Renal cortical epithelial cell (primary cell): ENCODE data around the gene DSCAM. TPM values are rescaled to one million over a fixed set of nuclear protein-coding genes. Genes with fewer than 3 reads are reported as not detected.

Experiments
- DNase-seq: peaks from one replicate; pipeline ENCODE4 v3.0.0-alpha.2; 2011; ENCODE audit warnings: low read depth
- total RNA-seq: library from RNA; depleted of rRNA; stranded (reverse); fragments of >200 nt; gene quantifications from 2 replicates; pipeline ENCODE4 v1.2.3, GENCODE V29; 2014

Gene DSCAM
- total RNA-seq, 1 donor from 2014 or later, result not detected

DNA sequence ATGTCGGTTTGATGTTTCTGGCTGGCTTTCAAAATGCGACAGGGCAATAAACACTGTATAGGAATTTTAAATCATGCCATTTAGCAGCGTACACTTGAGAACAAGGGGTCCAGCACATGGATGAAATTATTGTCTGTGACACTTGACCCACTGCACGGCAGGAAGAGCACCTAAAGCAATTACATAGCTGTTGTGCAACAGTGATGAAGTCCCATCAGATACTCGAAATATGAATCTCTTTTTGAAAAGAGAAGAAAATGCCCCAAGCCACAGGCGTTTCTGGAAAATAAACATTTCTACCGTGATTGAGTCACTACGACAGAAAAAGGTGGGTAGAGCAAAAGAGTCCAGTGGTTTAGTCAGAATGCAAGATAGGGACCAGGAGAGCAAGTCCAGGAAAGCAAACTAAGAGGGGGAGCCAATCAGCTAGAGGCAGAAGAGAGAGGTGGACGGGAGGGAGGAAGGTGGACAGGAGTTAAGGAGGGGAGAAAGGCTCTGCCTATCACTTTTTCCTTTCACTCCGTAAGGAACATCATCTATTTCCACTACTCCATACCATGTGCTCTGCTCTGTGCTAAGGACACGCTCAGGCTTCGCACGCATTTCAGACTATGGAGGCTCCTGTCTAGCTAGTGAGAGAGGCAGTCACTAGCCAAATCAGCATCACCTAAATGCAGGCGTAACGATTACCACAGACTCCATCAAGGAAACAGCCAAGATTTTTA, 6.4 kb downstream of the DSCAM start:
- no peak for DNase-seq

DNA sequence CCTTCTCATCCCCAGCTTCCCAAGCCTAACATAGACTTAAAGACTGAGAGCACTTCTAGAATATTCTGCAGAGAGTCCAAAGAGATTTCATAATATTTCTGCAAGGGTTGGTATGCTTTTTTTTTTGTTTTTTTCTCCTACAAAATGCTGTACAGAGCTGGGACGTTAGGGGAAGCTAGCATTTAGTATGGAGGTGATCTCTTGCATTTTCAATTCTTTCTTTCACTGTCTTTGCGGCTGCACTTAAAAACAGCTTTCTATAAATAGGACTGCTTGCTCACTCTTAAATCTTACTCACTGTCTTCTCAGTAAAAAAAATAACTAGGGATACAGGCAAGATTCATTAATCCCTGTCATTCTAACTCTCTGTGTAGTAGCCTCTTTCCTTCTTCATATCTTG, 7.4 kb downstream of the DSCAM start:
- no peak for DNase-seq

DNA sequence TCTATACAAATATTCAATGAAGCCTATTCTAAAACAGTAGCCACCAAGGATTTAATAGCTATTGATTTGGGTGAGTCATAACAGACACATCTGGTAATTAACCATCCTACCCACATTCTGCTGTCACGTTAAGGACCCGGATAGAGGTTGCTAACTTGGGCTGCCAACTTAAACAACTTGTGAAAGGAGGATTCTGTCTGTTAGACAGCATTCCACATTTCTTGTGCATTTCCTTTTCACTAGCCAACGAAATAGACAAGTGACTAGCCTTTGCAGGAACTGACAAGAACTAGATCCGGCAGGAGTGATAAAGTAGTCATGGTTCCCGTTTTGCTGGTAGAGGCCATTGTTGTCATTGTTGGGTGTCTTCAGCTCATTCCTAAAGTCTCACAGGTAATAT, 9.5 kb downstream of the DSCAM start:
- DNase-seq, result no peak

DNA sequence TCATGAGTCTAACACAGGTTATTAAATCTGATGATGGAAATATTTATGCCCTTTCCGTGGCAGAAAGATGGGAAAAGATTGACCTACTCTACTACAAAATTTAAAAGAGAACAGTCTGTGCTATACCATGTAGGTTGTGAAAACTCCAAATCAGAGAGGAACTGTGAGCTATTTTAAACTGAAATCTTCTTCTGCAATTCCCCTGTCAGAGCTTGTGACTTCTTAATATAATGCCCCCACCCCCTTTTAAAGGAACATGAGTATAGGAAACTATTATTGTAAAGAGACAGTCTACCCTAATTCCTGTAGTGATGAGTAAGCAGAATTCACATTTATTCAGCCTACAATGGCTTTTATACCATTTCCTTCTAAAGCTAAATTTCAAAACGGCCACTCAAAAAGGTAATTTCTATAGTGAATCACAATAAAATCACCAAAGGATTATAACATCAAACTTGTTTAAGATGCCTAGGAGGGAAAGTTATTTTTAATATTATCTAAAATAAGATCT, 11.7 kb downstream of the DSCAM start:
- no peak for DNase-seq

DNA sequence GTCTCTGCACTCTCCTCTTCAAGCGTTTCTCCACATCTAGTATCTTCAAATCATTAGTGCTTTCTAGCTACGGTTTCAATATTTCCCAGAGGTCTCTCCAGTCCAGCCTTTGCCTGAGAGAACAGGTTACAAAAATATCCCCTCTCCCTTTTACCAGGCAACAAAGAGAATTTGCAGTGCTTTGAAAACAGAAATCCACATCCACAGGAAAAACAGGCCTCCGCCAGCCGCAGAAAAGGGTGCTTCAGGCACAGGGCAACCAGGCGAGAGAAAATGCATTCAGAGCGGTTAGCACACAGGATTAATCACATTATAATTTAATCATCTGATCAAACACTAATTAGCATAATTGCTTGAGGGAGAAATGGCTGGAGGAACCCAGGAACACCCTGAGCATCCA, 13.8 kb downstream of the DSCAM start:
- no peak for DNase-seq

DNA sequence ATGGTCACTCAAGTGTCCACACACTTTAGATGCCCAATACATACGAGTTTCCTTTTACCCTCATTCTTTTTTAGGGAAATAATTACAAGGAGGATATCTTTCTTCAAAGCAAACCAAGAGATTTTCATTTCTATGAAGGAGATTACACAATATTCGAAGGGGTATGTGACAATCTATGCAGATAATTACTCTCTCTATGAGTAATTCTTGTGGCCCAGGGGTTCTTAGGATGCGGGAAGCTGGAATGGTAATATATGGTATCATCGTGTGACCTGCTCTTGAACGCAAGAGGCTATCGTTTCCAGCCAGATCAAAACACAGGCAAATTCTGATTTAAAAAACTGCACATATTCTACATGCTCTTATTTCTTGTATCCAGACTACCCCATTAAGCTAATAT, 14.6 kb downstream of the DSCAM start:
- DNase-seq, result no peak

DNA sequence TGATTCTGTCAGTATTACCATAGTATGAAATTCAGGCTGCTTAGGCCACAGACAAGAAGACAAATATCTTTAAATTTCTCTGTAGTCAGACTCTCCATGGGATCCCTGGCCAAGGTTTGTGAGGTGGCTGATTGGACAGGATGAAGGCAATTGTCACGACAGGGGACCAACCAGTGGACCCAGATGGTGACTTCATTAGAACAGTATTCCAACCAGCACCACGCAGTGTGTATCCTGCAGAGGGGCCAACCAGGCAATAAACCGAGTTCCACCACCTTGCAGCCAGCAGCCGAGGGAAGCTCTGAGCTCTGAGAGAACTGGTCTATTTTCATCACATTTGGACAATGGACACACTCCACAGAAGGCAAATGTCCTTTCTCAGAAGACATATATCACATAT, 16.1 kb downstream of the DSCAM start:
- DNase-seq, result no peak

DNA sequence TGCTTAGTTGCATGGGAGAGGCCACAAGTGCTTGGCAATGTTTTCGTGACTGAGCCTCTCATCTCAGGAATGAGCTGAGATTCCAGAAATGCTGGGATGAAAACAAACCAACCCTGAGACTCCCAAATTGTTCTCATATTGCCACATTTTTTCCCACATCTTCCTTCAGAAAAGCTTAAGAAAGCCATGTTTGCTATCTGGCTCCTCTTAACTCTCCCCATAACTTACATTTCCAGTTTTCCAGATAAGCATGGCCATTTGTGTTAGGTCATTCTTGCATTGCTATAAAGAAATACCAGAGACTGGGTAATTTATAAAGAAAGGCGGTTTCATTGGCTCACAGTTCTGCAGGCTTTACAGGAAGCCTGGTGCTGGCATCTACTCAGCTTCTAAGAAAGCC, 17.2 kb downstream of the DSCAM start:
- DNase-seq, result no peak

DNA sequence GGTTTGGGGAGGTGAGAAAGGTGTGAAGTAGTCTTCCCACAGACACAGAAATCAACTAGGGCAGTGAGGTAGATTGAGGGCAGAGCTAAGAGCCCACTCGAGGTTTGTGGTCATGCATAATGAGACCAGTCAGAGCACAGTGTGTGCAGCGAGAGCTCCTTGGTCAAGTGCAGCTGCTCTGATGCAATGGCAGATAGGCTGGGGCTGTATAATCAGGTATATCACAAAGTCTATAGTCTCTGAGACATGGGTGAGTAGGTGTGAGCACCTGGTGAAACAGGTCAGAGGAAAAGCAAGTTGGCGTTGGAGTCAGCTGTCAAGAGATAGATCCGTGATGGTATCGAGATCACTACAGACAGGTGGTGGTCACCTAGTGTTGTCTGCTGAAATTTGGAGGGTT, 17.6 kb downstream of the DSCAM start:
- DNase-seq, result no peak

DNA sequence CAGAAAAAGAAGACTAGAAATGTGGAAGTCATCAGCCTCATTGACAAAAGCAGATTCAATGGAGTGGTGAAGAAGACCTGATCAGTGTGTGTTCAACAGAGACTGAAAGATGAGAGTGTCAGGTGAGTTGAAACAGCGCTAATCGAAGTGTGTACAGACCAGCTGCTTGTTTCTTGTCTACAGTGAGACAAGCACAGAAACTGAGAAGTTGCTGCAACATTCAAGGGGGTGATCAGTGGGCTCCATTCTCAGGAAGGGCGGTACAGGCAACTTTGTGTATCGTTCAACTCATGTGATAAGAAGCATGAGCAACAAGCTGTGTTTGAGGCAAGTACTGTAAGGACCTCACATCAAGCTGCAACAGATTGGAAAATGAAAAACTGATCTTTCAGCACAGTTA, 19.4 kb downstream of the DSCAM start:
- DNase-seq, result no peak

DNA sequence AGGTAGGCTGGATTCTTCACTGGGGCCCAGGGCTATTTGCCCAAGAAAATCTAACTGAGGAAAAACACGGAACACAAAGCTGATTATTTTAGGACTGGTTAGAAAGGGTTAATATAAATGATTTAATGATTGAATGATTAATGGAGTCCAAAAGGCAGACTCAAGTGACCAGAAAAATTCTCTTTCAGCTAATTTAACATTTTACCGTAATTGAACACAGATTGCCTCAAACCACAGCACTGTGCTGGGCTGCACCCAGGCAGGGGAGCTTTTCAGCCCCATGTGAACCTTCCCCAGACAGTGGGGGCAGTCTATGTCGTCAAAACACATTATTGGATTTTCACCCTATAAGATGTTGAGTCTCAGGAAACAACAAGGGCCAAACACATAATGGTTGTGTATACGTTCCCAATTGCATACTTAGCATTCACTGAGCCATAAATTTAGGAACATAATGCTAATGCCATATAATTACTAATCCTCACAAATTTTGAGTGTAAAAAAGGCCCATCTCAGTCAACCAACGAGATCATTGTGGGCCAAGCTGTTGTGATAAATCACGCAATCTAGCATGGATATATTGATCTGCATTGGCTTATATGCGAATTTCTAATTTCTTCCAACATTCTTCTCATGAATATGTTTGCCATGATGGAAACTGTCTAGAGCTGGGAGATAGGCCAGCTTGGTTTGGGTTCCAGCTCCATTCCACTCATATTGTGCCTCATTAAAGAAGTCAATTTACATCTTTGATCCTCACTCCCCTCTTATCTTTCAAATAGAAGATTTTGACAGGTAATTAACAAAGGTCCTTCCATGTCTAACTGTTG, 27.7 kb downstream of the DSCAM start:
- no peak for DNase-seq

DNA sequence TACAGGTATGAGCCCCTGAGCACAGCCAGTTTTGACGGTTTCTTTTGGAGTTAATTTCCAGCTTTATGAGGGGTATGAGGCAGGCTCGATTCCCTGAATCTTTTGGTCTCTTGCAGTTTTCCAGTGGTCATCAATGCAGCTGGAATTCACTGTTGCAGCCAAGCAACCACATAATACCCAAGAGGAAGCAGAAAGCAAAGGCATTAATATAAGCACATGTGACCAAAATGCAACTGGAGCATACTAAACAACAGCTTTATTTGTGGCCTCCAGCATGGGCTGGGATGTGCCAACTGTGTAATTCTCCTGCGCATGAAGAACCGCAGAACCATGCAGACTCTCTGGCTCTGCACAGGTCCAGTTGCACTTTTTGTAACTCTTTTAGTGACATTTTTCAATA, 33.0 kb downstream of the DSCAM start:
- no peak for DNase-seq

DNA sequence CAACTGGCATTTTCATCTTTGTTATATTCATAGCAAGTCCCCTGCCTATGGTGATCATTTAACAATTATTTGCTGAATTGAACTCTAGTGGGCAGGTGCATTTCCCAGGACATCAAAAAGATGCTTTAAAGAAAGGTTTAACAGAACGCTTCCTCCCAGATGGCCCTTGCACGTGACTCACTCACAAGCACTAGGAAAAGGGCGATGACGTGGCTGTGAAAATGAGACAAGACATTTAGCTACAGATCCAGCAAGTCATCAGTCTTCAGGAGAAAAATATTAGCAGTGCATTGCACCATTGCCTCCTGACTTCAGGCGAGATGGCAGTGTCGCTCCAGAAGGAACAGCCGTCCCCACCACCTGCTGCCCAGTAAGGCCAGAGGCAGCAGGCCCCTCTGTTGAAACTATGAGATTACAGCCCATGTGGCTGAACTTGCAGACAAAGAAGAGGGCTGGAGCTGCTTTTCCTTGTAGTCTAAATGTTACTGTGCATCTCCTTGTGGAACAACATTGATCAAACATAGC, 37.2 kb downstream of the DSCAM start:
- no peak for DNase-seq

DNA sequence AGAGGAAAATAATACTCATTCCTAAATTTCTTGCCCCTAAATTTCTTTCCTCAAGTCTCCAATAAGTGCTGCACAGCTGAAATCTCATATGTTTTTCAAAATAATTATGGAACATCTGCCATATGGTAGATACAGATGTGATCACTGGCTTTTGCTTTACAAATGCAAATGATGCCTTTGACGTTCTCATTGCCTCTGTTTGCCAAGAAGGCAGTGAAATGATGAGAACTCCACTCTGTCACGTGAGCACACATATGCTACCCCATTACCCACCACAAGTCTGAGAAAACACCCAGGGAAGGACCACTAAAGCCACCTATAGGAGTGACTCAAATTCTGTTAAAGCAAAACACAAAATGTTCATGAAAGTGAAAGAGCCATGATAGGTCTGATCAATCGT, 43.9 kb downstream of the DSCAM start:
- no peak for DNase-seq

DNA sequence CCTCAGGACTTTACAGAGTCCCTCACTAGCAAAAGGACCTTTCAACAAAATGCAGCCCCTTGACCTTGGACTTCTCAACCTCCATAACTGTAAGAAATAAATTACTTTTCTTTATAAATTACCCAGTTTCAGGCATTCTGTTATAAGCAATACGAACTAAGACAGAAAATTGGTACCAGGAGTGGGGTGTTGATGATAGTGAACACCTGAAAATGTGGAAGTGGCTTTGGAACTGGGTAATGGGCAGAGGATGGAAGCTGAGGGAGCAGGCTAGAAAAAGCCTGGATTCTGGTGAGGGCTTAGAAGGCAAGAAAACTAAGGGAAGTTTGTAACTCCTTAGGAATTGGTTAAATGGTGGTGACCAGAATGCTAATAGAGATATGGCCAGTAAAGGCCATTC, 46.8 kb downstream of the DSCAM start:
- no peak for DNase-seq

DNA sequence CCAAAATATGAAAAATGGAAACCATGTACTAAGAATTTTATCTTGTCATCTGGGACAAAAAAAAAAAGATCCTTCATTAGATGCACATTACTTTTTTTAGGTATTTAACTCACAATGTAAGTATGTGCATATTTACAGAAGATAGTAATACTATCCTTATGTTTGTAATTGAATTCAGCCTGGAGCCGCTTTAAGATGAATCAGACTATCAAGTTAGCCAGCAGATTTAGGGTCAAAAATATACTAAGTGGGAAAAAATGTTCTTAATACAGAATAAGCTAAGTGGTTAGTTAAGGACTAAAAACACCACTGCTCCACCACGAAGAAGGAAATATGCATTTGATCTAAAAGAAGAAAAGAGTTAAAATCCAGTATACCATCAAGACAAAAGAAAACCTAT, 49.1 kb downstream of the DSCAM start:
- no peak for DNase-seq

DNA sequence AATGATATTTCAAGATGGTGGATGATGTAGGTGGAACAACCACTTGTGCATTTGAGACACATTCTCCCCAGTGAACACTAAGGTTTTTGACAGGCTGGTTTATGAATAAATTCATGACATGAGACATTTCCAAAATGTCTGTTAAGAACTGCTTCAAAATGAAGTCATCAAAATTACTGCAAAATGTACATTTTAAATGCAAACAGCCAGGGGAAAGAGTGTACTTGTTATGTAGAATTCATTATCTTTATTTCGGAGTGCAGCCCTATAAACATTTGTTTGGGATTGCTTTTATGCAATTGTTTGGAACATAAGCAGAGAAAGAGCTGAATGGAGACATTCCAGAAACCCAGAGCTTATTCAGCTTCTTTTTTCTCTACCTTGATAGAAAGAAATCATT, 49.5 kb downstream of the DSCAM start:
- DNase-seq, result no peak

DNA sequence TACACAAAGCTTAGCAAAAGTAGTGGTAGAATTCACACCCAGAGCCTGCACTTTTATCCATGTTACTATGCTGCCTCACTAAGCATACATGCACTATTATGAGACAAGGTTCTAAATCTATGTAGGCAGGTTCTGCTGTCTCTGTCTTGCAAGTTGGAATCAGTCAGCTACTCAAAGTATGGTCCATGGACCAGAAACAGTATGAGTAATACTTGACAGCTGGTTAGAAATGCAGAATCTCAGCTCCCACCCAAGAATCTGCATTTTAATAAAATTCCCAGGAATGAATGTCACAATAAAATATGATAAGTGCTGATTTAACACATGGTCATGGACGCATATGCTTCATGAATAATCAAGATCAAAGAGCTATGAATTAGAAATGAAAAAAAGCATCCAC, 50.5 kb downstream of the DSCAM start:
- no peak for DNase-seq

DNA sequence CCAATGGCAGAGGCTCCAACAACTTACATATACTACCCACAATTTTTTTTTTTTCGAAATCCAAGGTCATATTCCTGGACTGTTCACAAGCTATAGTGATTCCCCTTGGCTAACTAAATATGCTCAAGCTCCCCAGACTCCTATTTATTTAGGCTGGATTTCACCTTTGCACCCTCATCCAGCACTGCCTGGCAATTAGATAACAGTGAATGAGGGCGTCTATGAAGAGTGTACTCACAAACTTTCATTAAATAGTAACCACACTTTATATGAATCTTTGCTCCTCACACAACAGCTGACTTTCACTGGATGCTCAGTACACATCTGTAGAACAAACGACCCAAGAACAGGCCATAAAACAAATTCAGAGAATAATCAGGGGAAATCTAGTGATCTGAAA, 51.6 kb downstream of the DSCAM start:
- DNase-seq, result no peak

DNA sequence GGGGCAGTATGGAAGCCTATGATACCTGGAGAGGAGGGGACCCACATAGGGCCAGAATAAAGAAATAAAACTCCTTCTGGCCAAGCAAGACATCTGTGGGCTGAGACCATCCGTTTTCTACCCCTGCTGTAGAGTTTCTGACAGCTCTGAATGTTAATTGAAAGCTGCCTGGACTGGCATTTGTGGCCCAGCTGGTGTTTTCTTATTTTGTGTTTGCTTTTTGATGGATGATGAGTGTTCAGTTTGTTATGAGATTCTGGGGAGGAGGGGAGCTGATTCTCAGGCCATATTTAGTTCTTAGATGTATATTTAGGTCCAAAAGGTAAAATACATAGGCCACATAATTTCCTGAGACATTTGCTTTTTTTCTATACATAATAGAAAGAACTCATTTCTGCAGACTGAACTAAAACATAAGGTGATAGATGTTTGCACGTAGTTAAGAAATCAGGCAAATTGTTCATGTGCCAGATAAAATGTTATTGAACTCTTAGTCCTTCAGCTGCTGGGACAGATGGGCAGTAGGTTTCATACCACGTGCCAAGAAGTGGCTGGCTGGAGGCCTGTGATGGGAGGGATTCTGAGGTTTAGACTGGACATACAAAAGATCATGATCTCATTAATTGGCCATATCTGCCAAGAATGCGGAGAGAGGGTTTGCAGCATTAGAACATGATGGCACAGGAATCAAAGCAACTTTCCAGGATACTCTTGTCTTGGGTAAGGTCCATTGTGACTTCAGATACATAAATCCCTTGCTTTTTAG, 54.1 kb downstream of the DSCAM start:
- no peak for DNase-seq

DNA sequence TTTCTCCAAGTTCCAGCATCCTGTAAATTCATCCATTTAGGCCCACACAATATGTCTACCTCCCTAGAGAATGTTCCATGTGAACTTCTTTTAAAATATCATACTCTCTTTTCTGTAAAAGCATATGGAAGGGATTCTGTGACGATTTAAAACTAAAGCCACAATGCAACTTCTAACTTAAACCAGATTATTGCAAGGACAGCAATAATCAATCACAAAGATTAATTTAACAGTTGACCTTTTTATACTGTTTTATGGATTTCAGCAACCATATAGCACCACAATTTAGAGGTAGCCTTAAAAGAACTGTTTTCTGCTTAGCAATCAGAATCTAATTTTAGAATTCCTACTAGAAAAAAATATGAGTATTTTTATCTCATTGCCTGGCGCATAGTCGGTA, 58.3 kb downstream of the DSCAM start:
- DNase-seq, result no peak

DNA sequence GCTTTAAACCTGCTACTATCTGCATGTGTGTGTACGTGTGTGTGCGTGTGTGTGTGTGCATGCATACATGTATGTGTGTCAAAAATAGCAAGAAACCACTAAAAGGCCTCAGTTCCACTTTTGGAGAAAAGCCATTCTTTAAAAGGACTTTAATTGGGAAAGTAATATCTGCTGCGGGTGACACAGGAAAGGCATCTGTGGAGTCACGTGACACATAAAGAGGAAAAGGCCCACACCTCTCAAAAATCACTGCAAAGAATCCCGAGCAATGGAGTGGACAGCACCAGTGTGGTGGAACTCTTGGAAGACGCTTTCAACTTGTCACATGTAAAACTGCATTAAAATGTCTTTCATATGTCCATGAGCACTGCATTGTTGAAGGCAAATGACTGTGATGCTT, 63.6 kb downstream of the DSCAM start:
- DNase-seq, result no peak
